MM.1S (cell line): ENCODE data around the gene IL1RAPL1.
"Not testable (repeated sequence)": the region's sequence is repeated elsewhere in the genome, so short reads cannot be mapped to it uniquely, and the experiment has no call there.

ENCODE experiments used
- DNase-seq: peaks from one replicate; pipeline ENCODE4 v3.0.0-alpha.2; 2015
- H2AFZ ChIP-seq: fragments of 300-600 bp; sonication (generic); 2 replicates; pipeline ENCODE4 v1.6.0; 2016; ENCODE audit warnings: antibody characterized with exemption, low read length
- H3F3A ChIP-seq: fragments of 300-600 bp; sonication (generic); 2 replicates; pipeline ENCODE4 v1.6.1; 2016; ENCODE audit warnings: mild to moderate bottlenecking, antibody characterized with exemption, low read length, moderate library complexity, mixed read lengths; ENCODE audit not compliant: insufficient read depth
- H3K27ac ChIP-seq: fragments of 300-600 bp; sonication (generic); 2 replicates; pipeline ENCODE4 v1.5.1; 2016; ENCODE audit warnings: mild to moderate bottlenecking, low read length
- H3K27me3 ChIP-seq: fragments of 300-600 bp; sonication (generic); replicated peaks from 2 replicates; pipeline ENCODE4 v1.6.0; 2016; ENCODE audit warnings: low read length; ENCODE audit not compliant: insufficient read depth
- H3K36me3 ChIP-seq: fragments of 300-600 bp; sonication (generic); replicated peaks from 2 replicates; pipeline ENCODE4 v1.6.1; 2016; ENCODE audit warnings: mild to moderate bottlenecking, low read length, mixed read lengths; ENCODE audit not compliant: insufficient read depth
- H3K4me1 ChIP-seq: fragments of 300-600 bp; sonication (generic); 2 replicates; pipeline ENCODE4 v1.6.1; 2016; ENCODE audit warnings: low read length, mixed read lengths
- H3K4me2 ChIP-seq: fragments of 300-600 bp; sonication (generic); 2 replicates; pipeline ENCODE4 v1.6.0; 2016; ENCODE audit warnings: low read depth, low read length
- H3K4me3 ChIP-seq: fragments of 300-600 bp; sonication (generic); 2 replicates; pipeline ENCODE4 v1.5.1; 2016; ENCODE audit warnings: low read length, mixed read lengths
- H3K79me2 ChIP-seq: fragments of 300-600 bp; sonication (generic); 2 replicates; pipeline ENCODE4 v1.6.1; 2016; ENCODE audit warnings: mixed run types, low read length, mixed read lengths
- H3K9ac ChIP-seq: fragments of 300-600 bp; sonication (generic); 2 replicates; pipeline ENCODE4 v1.6.1; 2016; ENCODE audit warnings: low read length, mixed read lengths
- H3K9me2 ChIP-seq: fragments of 300-600 bp; sonication (generic); replicated peaks from 2 replicates; pipeline ENCODE4 v1.6.1; 2016; ENCODE audit warnings: mild to moderate bottlenecking, low read length, mixed read lengths; ENCODE audit not compliant: insufficient read depth
- H3K9me3 ChIP-seq: fragments of 300-600 bp; sonication (generic); replicated peaks from 2 replicates; pipeline ENCODE4 v1.6.1; 2016; ENCODE audit warnings: mild to moderate bottlenecking, low read length, mixed read lengths; ENCODE audit not compliant: insufficient read depth
- H4K20me1 ChIP-seq: fragments of 300-600 bp; sonication (generic); 2 replicates; pipeline ENCODE4 v1.6.1; 2016; ENCODE audit warnings: mild to moderate bottlenecking, low read length, moderate library complexity, mixed read lengths; ENCODE audit not compliant: insufficient read depth
- CTCF ChIP-seq: fragments of 300-600 bp; sonication (generic); IDR thresholded peaks from 2 replicates; pipeline ENCODE4 v1.5.1; 2016; ENCODE audit warnings: antibody characterized with exemption, low read length, mixed read lengths
- EZH2 ChIP-seq: fragments of 300-600 bp; sonication (generic); optimal IDR thresholded peaks from 2 replicates; pipeline ENCODE3; 2017; ENCODE audit warnings: low read depth, mild to moderate bottlenecking, antibody characterized with exemption, low read length, mixed read lengths
- EZH2phosphoT487 ChIP-seq: fragments of 300-600 bp; sonication (generic); IDR thresholded peaks from 2 replicates; pipeline ENCODE4 v1.6.1; 2018; ENCODE audit warnings: antibody characterized with exemption, low read length

IL1RAPL1 gene

GRCh38 chrX:29359276-29359675 lies 772.0 kb downstream of the IL1RAPL1 start:
- Histone ChIP-seq H3K4me2 (no peak overlapping the region), H3K9me3 (no peaks in the 10 kb centered on the region), H3K9ac (no peak overlapping the region), H3K79me2 (no peaks in the 10 kb centered on the region), H4K20me1 (no peaks in the 10 kb centered on the region), H3K9me2 (no peaks in the 10 kb centered on the region), H3K36me3 (no peaks in the 10 kb centered on the region), H3K27me3 (no peaks in the 10 kb centered on the region), H3K4me1 (no peaks in the 10 kb centered on the region), H2AFZ (no peak overlapping the region), H3F3A (no peaks in the 10 kb centered on the region), H3K27ac (no peak overlapping the region), H3K4me3 (no peak overlapping the region)
- DNase-seq = no peak
- TF ChIP-seq CTCF (no peak), EZH2 (no peak), EZH2phosphoT487 (no peak)

- H3K9me2 ChIP-seq, H2AFZ ChIP-seq, H3K27ac ChIP-seq, H3K79me2 ChIP-seq, H3K4me3 ChIP-seq, H3K27me3 ChIP-seq, H3K9me3 ChIP-seq, H4K20me1 ChIP-seq, H3F3A ChIP-seq, DNase-seq, H3K4me1 ChIP-seq, H3K36me3 ChIP-seq, H3K4me2 ChIP-seq, H3K9ac ChIP-seq: not testable (repeated sequence)
Measured at GRCh38 chrX:29374765-29375164, 787.5 kb downstream of the IL1RAPL1 start.

GRCh38 chrX:29376584-29376983 lies 789.3 kb downstream of the IL1RAPL1 start:
- Histone ChIP-seq H2AFZ (no peak overlapping the region), H3K4me1 (no peaks in the 10 kb centered on the region), H3K79me2 (no peaks in the 10 kb centered on the region), H3K4me3 (no peak overlapping the region), H3K36me3 (no peaks in the 10 kb centered on the region), H3F3A (no peaks in the 10 kb centered on the region), H3K4me2 (no peak overlapping the region), H3K27me3 (no peaks in the 10 kb centered on the region), H3K27ac (no peak overlapping the region), H3K9me2 (no peaks in the 10 kb centered on the region), H3K9ac (no peak overlapping the region), H4K20me1 (no peaks in the 10 kb centered on the region), H3K9me3 (no peaks in the 10 kb centered on the region)
- no peak for DNase-seq
- TF ChIP-seq CTCF (no peak), EZH2 (no peak), EZH2phosphoT487 (no peak)

GRCh38 chrX:29382811-29383210 lies 795.6 kb downstream of the IL1RAPL1 start:
- no peaks in the 10 kb centered on the region for H3K79me2 ChIP-seq
- H3K36me3 ChIP-seq = no peaks in the 10 kb centered on the region
- H4K20me1 ChIP-seq = no peaks in the 10 kb centered on the region
- no peaks in the 10 kb centered on the region for H3K4me1 ChIP-seq
- H3K9ac ChIP-seq = no peak overlapping the region
- DNase-seq = no peak
- no peak overlapping the region for H3K27ac ChIP-seq
- H2AFZ ChIP-seq = no peak overlapping the region
- no peaks in the 10 kb centered on the region for H3K27me3 ChIP-seq
- no peaks in the 10 kb centered on the region for H3K9me2 ChIP-seq
- H3F3A ChIP-seq = no peaks in the 10 kb centered on the region
- TF ChIP-seq CTCF = no peak
- TF ChIP-seq EZH2phosphoT487 = no peak
- no peak for TF ChIP-seq EZH2
- H3K4me3 ChIP-seq = no peak overlapping the region
- H3K4me2 ChIP-seq = no peak overlapping the region
- no peaks in the 10 kb centered on the region for H3K9me3 ChIP-seq
